Measurements from ENCODE around the gene ABLIM3.

GRCh38 chr5:149257131-149257530 lies 115.8 kb downstream of the ABLIM3 start:
- TF ChIP-seq POLR2A (IDR thresholded peaks at IDR 0.05): no peak
- TF ChIP-seq CTCF (IDR thresholded peaks at IDR 0.05): no peak

Measured in transverse colon (tissue), 3 donors.